ENCODE measurements around the gene KLHL13. TPM values are rescaled to one million over a fixed set of nuclear protein-coding genes. Genes with fewer than 3 reads are reported as not detected.
"Not testable (repeated sequence)": the region's sequence is repeated elsewhere in the genome, so short reads cannot be mapped to it uniquely, and the experiment has no call there.

Gene KLHL13
- total RNA-seq, 4 donors from 2014 or later: 19.7 to 155 (median 40.2) TPM

DNA sequence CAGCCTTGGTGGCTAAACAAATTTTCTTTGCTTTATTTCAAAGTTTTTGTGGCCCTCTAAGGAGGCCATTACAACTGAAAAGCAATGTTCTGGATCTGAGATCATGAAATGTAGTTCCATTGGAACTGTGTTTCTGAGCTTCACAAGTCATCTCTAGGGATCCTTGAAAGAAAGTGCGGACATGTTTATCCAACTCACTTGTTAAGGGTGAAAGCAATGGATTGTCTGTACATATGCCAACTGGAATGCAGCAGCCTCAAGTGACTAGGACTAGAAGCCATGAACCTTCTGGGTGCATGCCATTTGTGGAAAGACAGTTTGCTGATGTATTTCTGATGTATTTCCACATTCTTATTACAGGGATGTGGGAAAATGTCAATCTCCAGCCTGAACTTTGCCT, 36.7 kb upstream of the KLHL13 start:
- no peak for TF ChIP-seq POLR2A (IDR thresholded peaks at IDR 0.05)
- TF ChIP-seq, protein P1, sequence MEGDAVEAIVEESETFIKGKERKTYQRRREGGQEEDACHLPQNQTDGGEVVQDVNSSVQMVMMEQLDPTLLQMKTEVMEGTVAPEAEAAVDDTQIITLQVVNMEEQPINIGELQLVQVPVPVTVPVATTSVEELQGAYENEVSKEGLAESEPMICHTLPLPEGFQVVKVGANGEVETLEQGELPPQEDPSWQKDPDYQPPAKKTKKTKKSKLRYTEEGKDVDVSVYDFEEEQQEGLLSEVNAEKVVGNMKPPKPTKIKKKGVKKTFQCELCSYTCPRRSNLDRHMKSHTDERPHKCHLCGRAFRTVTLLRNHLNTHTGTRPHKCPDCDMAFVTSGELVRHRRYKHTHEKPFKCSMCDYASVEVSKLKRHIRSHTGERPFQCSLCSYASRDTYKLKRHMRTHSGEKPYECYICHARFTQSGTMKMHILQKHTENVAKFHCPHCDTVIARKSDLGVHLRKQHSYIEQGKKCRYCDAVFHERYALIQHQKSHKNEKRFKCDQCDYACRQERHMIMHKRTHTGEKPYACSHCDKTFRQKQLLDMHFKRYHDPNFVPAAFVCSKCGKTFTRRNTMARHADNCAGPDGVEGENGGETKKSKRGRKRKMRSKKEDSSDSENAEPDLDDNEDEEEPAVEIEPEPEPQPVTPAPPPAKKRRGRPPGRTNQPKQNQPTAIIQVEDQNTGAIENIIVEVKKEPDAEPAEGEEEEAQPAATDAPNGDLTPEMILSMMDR (IDR thresholded peaks at IDR 0.05): no peak
- no peaks in the 10 kb centered on the region for H3K9me3 ChIP-seq
- no peak overlapping the region for H3K27ac ChIP-seq
- intact Hi-C loops (cut with DNase I; ENCODE audit: low total_unique reads): no loop called here
- H3K27me3 ChIP-seq: no peaks in the 10 kb centered on the region
- no peak for DNase-seq
- no peaks in the 10 kb centered on the region for H3K36me3 ChIP-seq
- no peaks in the 10 kb centered on the region for H3K4me1 ChIP-seq
- H3K4me3 ChIP-seq: no peak overlapping the region

DNA sequence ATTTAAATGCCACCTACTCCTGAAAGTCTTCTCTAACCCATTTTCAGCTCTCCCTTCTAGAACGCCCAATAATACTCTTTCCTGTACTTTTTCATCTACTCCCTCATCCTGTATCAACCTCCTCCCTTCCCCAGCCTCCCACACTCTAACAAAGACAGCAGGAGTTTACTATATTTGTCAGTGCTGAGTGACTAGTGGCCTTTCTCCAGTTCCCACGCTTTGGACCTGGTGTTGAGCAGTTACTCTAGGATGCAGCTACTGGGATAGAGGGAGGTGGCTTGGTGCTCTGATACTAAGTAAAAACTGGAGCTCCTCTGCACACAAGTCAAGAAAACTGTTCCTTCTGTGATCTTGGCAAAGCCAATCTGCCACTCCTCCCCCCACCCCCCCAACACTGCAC, 36.1 kb upstream of the KLHL13 start:
- H3K4me3 ChIP-seq: no peak overlapping the region
- H3K9me3 ChIP-seq: no peaks in the 10 kb centered on the region
- no peak overlapping the region for H3K27ac ChIP-seq
- no peaks in the 10 kb centered on the region for H3K4me1 ChIP-seq
- H3K27me3 ChIP-seq: no peaks in the 10 kb centered on the region
- no peaks in the 10 kb centered on the region for H3K36me3 ChIP-seq
- intact Hi-C loops (cut with DNase I; ENCODE audit: low total_unique reads): no loop called here
- TF ChIP-seq, protein P1 (IDR thresholded peaks at IDR 0.05): no peak
- no peak for TF ChIP-seq POLR2A (IDR thresholded peaks at IDR 0.05)
- DNase-seq: no peak

DNA sequence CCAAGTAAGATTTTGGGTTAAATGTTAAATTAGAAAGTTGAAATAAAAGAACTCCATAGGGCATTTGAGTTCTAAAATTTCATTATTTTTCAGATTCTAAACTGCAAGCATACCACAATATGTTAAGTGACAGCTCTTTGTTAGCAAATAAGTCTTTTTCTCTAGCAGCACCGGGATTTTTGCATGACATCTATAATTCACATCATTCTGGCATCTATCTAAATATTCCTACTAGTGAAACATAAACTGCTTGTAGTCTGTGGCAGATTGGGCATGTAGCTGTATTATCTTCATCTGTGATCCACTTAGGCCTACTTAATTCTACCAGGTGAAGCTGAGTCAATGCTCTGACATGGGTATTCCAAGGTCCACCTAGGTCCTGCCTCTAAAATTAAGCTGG, 32.1 kb upstream of the KLHL13 start:
- Histone ChIP-seq H3K36me3 (no peaks in the 10 kb centered on the region), H3K27ac (no peak overlapping the region), H3K4me1 (no peaks in the 10 kb centered on the region), H3K27me3 (no peaks in the 10 kb centered on the region), H3K4me3 (no peak overlapping the region), H3K9me3 (no peaks in the 10 kb centered on the region)
- DNase-seq: no peak
- TF ChIP-seq POLR2A (IDR thresholded peaks at IDR 0.05): no peak
- intact Hi-C loops (cut with DNase I; ENCODE audit: low total_unique reads): no loop called here

DNA sequence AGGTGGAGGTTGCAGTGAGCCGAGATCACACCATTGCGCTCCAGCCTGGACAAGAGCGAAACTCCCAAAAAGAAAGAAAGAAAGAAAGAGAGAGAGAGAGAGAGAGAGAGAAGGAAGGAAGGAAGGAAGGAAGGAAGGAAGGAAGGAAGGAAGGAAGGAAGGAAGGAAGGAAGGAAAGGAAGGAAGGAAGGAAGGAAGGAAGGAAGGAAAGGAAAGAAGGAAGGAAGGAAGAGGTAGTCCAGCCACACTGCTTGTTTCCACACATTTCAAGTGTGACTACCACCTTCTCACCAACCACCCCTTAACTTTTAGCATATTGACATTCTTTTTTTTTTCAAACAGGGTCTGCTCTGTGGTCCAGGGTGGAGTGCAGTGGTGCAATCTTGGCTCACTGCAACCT, 31.2 kb upstream of the KLHL13 start:
- intact Hi-C loops (cut with DNase I; ENCODE audit: low total_unique reads); H3K4me1 ChIP-seq; H3K36me3 ChIP-seq; DNase-seq; H3K4me3 ChIP-seq; H3K9me3 ChIP-seq; H3K27me3 ChIP-seq; H3K27ac ChIP-seq: not testable (repeated sequence)

DNA sequence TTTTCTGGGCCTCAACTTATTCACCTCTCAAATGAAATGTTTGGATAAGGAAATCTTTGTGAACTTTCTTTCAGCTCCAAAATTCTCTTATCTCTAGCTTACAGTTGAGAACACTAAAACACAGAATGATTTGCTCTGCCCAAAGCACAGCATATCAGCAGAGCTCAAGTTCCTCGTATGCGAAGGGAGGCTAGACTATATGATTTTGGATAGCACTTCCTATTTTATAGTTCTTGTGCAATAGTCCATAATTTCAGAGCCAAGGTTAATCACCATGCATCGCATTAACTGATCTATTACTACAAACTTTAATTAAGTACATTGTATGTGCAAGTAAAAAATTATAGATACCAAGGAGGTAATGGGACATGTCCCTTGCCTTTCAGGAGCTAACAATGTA, 27.0 kb upstream of the KLHL13 start:
- H3K4me1 ChIP-seq: no peaks in the 10 kb centered on the region
- no peaks in the 10 kb centered on the region for H3K36me3 ChIP-seq
- H3K27ac ChIP-seq: no peak overlapping the region
- DNase-seq: no peak
- H3K9me3 ChIP-seq: no peaks in the 10 kb centered on the region
- H3K27me3 ChIP-seq: no peaks in the 10 kb centered on the region
- no peak for TF ChIP-seq POLR2A (IDR thresholded peaks at IDR 0.05)
- TF ChIP-seq, protein P1 (IDR thresholded peaks at IDR 0.05): no peak
- intact Hi-C loops (cut with DNase I; ENCODE audit: low total_unique reads): no loop called here
- no peak overlapping the region for H3K4me3 ChIP-seq

DNA sequence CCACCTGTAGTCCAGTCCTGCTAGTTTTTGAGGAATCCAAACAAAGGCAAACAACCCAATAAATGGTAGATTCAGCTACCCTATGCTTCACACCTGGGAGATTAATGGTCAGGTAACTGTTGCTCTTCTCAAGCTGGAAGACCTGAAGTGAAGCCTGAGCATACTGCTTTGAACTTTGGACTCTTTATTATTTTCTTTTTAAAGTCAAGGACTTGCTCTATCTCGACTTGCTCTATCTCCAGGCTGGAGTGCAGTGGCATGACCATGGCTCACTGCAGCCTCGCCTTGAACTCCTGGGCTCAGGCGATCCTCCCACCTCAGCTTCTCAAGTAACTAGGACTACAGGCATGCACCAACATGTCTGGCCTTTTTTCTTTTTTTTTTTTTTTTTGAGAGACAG, 14.7 kb upstream of the KLHL13 start:
- Histone ChIP-seq H3K4me3 (no peak overlapping the region), H3K4me1 (no peaks in the 10 kb centered on the region), H3K27me3 (no peaks in the 10 kb centered on the region), H3K27ac (no peak overlapping the region), H3K36me3 (no peaks in the 10 kb centered on the region), H3K9me3 (no peaks in the 10 kb centered on the region)
- intact Hi-C loops (cut with DNase I; ENCODE audit: low total_unique reads): no loop called here
- TF ChIP-seq, protein P1 (IDR thresholded peaks at IDR 0.05): no peak
- no peak for TF ChIP-seq POLR2A (IDR thresholded peaks at IDR 0.05)
- no peak for DNase-seq

Data from uterus (tissue), 4 donors.